ENCODE measurements around the gene SPOCK2. TPM values are rescaled to one million over a fixed set of nuclear protein-coding genes. Genes with fewer than 3 reads are reported as not detected.

SPOCK2 gene
- total RNA-seq, 1 experiment from 2014 or later, result 0.32 TPM

DNA sequence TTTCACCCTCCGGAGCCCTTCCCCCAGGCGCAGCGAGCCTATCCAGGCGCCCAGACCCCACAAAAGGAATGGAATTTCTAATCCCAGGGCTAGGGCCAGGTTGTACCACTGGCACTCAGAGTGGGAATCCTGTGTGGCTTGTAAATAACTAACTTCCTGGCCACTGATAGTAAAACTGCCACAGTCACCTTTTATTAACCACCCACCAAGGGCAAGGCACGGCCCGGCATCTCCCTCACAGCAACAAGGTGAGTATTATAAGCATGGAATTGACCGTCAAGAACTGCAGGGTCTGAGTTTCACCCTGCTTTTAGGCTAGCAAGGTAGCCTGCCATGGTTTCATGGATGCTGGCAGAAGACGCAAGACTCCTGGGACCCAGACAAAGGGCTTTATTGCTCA lies 51.1 kb downstream of the SPOCK2 start:
- H3K9me3 ChIP-seq (ENCODE audit: low read depth, low read length, poor library complexity, severe bottlenecking), result no peaks in the 10 kb centered on the region
- H3K27me3 ChIP-seq (replicated peaks; ENCODE audit: insufficient read depth, low read depth, low read length, poor library complexity), result no peaks in the 10 kb centered on the region
- no peak overlapping the region for H3K4me3 ChIP-seq (ENCODE audit: low read depth, low read length, poor library complexity, severe bottlenecking)
- intact Hi-C loops (cut with micrococcal nuclease; ENCODE audit: unreplicated experiment), result no loop called here
- no peaks in the 10 kb centered on the region for H3K4me1 ChIP-seq (ENCODE audit: insufficient read depth, low read length, poor library complexity, severe bottlenecking)
- POLR2A ChIA-PET (ENCODE audit: low non-redundant PET), result no interaction called here
- BruUV-seq (replicated peaks), result no TSS peak
- TF ChIP-seq EZH2 (IDR thresholded peaks at IDR 0.05; ENCODE audit: borderline replicate concordance, low read depth, low read length, poor library complexity, severe bottlenecking), result no peak
- TF ChIP-seq, protein P1, sequence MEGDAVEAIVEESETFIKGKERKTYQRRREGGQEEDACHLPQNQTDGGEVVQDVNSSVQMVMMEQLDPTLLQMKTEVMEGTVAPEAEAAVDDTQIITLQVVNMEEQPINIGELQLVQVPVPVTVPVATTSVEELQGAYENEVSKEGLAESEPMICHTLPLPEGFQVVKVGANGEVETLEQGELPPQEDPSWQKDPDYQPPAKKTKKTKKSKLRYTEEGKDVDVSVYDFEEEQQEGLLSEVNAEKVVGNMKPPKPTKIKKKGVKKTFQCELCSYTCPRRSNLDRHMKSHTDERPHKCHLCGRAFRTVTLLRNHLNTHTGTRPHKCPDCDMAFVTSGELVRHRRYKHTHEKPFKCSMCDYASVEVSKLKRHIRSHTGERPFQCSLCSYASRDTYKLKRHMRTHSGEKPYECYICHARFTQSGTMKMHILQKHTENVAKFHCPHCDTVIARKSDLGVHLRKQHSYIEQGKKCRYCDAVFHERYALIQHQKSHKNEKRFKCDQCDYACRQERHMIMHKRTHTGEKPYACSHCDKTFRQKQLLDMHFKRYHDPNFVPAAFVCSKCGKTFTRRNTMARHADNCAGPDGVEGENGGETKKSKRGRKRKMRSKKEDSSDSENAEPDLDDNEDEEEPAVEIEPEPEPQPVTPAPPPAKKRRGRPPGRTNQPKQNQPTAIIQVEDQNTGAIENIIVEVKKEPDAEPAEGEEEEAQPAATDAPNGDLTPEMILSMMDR (conservative IDR thresholded peaks at IDR 0.05; ENCODE audit: low read depth, low read length), result no peak
- no peaks in the 10 kb centered on the region for H3K36me3 ChIP-seq (ENCODE audit: insufficient read depth, low read length, poor library complexity, severe bottlenecking)
- CTCF ChIA-PET, result no interaction called here
- no peak for DNase-seq (ENCODE audit: low spot score)
- no peak overlapping the region for H3K27ac ChIP-seq (ENCODE audit: low read depth, low read length, poor library complexity, severe bottlenecking)

DNA sequence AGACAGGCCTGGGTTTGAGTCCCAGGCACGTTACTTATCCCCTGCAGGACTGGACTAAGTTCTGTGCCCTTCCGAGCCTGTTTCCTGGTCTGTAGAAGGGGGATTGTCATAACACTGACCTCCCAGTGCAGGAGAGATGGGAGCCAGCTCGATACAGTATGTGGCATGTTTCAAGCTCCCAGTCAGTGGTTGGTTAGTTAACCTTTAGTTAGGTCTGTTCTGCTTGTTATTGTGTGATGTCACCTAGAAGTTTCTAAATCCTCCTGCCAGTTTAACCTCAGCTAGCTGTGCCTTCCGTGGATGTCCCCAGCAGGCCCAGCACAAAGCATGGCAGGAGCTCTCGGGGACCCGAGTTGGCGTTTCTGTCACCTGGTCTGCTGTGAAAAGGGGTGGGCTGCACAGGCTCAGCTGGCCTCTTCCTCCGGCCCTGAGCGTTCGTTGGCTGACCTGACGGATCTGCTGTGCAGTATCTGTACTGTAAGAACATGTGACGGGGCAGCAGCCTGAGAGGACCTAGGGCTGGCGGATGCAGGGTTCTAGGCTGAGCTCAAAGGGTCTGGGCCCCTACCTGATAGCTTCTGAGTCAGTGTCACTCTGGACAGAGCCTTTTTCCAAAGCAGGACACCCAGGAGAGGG lies 53.0 kb downstream of the SPOCK2 start:
- TF ChIP-seq EZH2 (IDR thresholded peaks at IDR 0.05; ENCODE audit: borderline replicate concordance, low read depth, low read length, poor library complexity, severe bottlenecking), result no peak
- TF ChIP-seq, protein P1 (conservative IDR thresholded peaks at IDR 0.05; ENCODE audit: low read depth, low read length), result no peak
- no peaks in the 10 kb centered on the region for H3K9me3 ChIP-seq (ENCODE audit: low read depth, low read length, poor library complexity, severe bottlenecking)
- no peak for DNase-seq (ENCODE audit: low spot score)
- ChIA-PET CTCF (interaction anchor here (1.2 kb wide), 1 partner anchor 13 kb away, joined by 5 read pairs; no protein-coding TSS in a partner anchor), POLR2A (ENCODE audit: low non-redundant PET) (no interaction called here)
- H3K27ac ChIP-seq (ENCODE audit: low read depth, low read length, poor library complexity, severe bottlenecking), result no peak overlapping the region
- H3K4me3 ChIP-seq (ENCODE audit: low read depth, low read length, poor library complexity, severe bottlenecking), result no peak overlapping the region
- intact Hi-C loops (cut with micrococcal nuclease; ENCODE audit: unreplicated experiment), result no loop called here
- no peaks in the 10 kb centered on the region for H3K27me3 ChIP-seq (replicated peaks; ENCODE audit: insufficient read depth, low read depth, low read length, poor library complexity)
- H3K36me3 ChIP-seq (ENCODE audit: insufficient read depth, low read length, poor library complexity, severe bottlenecking), result no peaks in the 10 kb centered on the region
- H3K4me1 ChIP-seq (ENCODE audit: insufficient read depth, low read length, poor library complexity, severe bottlenecking), result no peaks in the 10 kb centered on the region
- BruUV-seq (replicated peaks), result no TSS peak

- no peak overlapping the region for H3K27ac ChIP-seq (ENCODE audit: low read depth, low read length, poor library complexity, severe bottlenecking)
- ChIA-PET POLR2A (ENCODE audit: low non-redundant PET) (no interaction called here), CTCF (no interaction called here)
- H3K36me3 ChIP-seq (ENCODE audit: insufficient read depth, low read length, poor library complexity, severe bottlenecking), result no peaks in the 10 kb centered on the region
- H3K4me3 ChIP-seq (ENCODE audit: low read depth, low read length, poor library complexity, severe bottlenecking), result no peak overlapping the region
- H3K27me3 ChIP-seq (replicated peaks; ENCODE audit: insufficient read depth, low read depth, low read length, poor library complexity), result no peaks in the 10 kb centered on the region
- intact Hi-C loops (cut with micrococcal nuclease; ENCODE audit: unreplicated experiment), result no loop called here
- H3K4me1 ChIP-seq (ENCODE audit: insufficient read depth, low read length, poor library complexity, severe bottlenecking), result no peaks in the 10 kb centered on the region
- no peak for DNase-seq (ENCODE audit: low spot score)
- BruUV-seq (replicated peaks), result no TSS peak
- no peak for TF ChIP-seq EZH2 (IDR thresholded peaks at IDR 0.05; ENCODE audit: borderline replicate concordance, low read depth, low read length, poor library complexity, severe bottlenecking)
- TF ChIP-seq, protein P1 (conservative IDR thresholded peaks at IDR 0.05; ENCODE audit: low read depth, low read length), result no peak
- no peaks in the 10 kb centered on the region for H3K9me3 ChIP-seq (ENCODE audit: low read depth, low read length, poor library complexity, severe bottlenecking)
Measured at GRCh38 chr10:72034761-72035160, 53.6 kb downstream of the SPOCK2 start.
